Measurements from ENCODE around the gene SIL1.

SIL1 gene

GRCh38 chr5:139133282-139133681 lies 64.9 kb downstream of the SIL1 start:
- H3K9me3 ChIP-seq (ENCODE audit: low read length), result no peaks in the 10 kb centered on the region
- H4K20me1 ChIP-seq (ENCODE audit: insufficient read depth, low read length), result no peaks in the 10 kb centered on the region
- H2AFZ ChIP-seq (ENCODE audit: low read length), result no peak overlapping the region
- no peaks in the 10 kb centered on the region for H3F3A ChIP-seq (ENCODE audit: insufficient read depth, low read length)
- H3K79me2 ChIP-seq (ENCODE audit: insufficient read depth, low read length), result no peaks in the 10 kb centered on the region
- no peaks in the 10 kb centered on the region for H3K27me3 ChIP-seq (ENCODE audit: insufficient read depth, low read length)
- H3K4me2 ChIP-seq (ENCODE audit: low read length), result no peak overlapping the region
- TF ChIP-seq, protein P1, sequence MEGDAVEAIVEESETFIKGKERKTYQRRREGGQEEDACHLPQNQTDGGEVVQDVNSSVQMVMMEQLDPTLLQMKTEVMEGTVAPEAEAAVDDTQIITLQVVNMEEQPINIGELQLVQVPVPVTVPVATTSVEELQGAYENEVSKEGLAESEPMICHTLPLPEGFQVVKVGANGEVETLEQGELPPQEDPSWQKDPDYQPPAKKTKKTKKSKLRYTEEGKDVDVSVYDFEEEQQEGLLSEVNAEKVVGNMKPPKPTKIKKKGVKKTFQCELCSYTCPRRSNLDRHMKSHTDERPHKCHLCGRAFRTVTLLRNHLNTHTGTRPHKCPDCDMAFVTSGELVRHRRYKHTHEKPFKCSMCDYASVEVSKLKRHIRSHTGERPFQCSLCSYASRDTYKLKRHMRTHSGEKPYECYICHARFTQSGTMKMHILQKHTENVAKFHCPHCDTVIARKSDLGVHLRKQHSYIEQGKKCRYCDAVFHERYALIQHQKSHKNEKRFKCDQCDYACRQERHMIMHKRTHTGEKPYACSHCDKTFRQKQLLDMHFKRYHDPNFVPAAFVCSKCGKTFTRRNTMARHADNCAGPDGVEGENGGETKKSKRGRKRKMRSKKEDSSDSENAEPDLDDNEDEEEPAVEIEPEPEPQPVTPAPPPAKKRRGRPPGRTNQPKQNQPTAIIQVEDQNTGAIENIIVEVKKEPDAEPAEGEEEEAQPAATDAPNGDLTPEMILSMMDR (IDR thresholded peaks at IDR 0.05; ENCODE audit: low read length), result no peak
- TF ChIP-seq EZH2 (IDR thresholded peaks at IDR 0.05; ENCODE audit: borderline replicate concordance, low read length), result no peak
- no peak overlapping the region for H3K9ac ChIP-seq (ENCODE audit: low read length)
- no peak overlapping the region for H3K4me3 ChIP-seq (ENCODE audit: low read depth, low read length, poor library complexity, severe bottlenecking)
- H3K4me1 ChIP-seq (ENCODE audit: insufficient read depth, low read length, severe bottlenecking), result no peaks in the 10 kb centered on the region
- no peaks in the 10 kb centered on the region for H3K36me3 ChIP-seq (ENCODE audit: insufficient read depth, low read length)
- H3K9me2 ChIP-seq (ENCODE audit: low read depth, low read length), result no peaks in the 10 kb centered on the region
- no peak overlapping the region for H3K27ac ChIP-seq (ENCODE audit: low read depth, low read length, poor library complexity, severe bottlenecking)

DNA sequence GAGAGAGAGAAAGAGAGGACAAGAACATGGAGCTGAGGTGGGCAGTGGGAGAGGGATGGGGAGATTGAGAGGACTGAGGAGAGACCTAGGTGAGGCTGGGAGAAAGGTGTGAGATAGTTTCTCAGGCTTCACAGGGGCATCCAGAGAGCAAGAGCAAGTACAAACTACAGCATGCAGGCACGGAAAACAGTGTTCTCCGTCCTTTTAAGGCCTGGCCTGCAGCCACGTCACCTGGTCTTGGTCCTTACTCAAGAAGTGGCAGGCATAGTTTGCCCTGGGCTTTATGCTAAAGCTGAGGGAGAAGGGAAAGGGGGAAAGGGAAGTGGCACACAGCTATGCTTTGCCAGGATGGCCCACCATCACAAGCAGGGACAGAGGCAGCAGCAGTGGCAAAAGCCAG lies 65.7 kb downstream of the SIL1 start:
- Histone ChIP-seq H3K9ac (ENCODE audit: low read length) (no peak overlapping the region), H3K27me3 (ENCODE audit: insufficient read depth, low read length) (no peaks in the 10 kb centered on the region), H4K20me1 (ENCODE audit: insufficient read depth, low read length) (no peaks in the 10 kb centered on the region), H3K4me3 (ENCODE audit: low read depth, low read length, poor library complexity, severe bottlenecking) (no peak overlapping the region), H3K4me1 (ENCODE audit: insufficient read depth, low read length, severe bottlenecking) (no peaks in the 10 kb centered on the region), H3F3A (ENCODE audit: insufficient read depth, low read length) (no peaks in the 10 kb centered on the region), H2AFZ (ENCODE audit: low read length) (no peak overlapping the region), H3K36me3 (ENCODE audit: insufficient read depth, low read length) (no peaks in the 10 kb centered on the region), H3K9me3 (ENCODE audit: low read length) (no peaks in the 10 kb centered on the region), H3K9me2 (ENCODE audit: low read depth, low read length) (no peaks in the 10 kb centered on the region), H3K4me2 (ENCODE audit: low read length) (no peak overlapping the region), H3K79me2 (ENCODE audit: insufficient read depth, low read length) (no peaks in the 10 kb centered on the region), H3K27ac (ENCODE audit: low read depth, low read length, poor library complexity, severe bottlenecking) (no peak overlapping the region)
- TF ChIP-seq, protein P1 (IDR thresholded peaks at IDR 0.05; ENCODE audit: low read length), result no peak
- TF ChIP-seq EZH2 (IDR thresholded peaks at IDR 0.05; ENCODE audit: borderline replicate concordance, low read length), result no peak

GRCh38 chr5:139131921-139132432 lies 66.2 kb downstream of the SIL1 start:
- Histone ChIP-seq H4K20me1 (ENCODE audit: insufficient read depth, low read length) (no peaks in the 10 kb centered on the region), H3K4me2 (ENCODE audit: low read length) (no peak overlapping the region), H3K9me2 (ENCODE audit: low read depth, low read length) (no peaks in the 10 kb centered on the region), H3K4me3 (ENCODE audit: low read depth, low read length, poor library complexity, severe bottlenecking) (no peak overlapping the region), H2AFZ (ENCODE audit: low read length) (no peak overlapping the region), H3K36me3 (ENCODE audit: insufficient read depth, low read length) (no peaks in the 10 kb centered on the region), H3K9me3 (ENCODE audit: low read length) (no peaks in the 10 kb centered on the region), H3K4me1 (ENCODE audit: insufficient read depth, low read length, severe bottlenecking) (no peaks in the 10 kb centered on the region), H3F3A (ENCODE audit: insufficient read depth, low read length) (no peaks in the 10 kb centered on the region), H3K27ac (ENCODE audit: low read depth, low read length, poor library complexity, severe bottlenecking) (no peak overlapping the region), H3K79me2 (ENCODE audit: insufficient read depth, low read length) (no peaks in the 10 kb centered on the region), H3K27me3 (ENCODE audit: insufficient read depth, low read length) (no peaks in the 10 kb centered on the region), H3K9ac (ENCODE audit: low read length) (no peak overlapping the region)
- no peak for TF ChIP-seq EZH2 (IDR thresholded peaks at IDR 0.05; ENCODE audit: borderline replicate concordance, low read length)
- TF ChIP-seq, protein P1 (IDR thresholded peaks at IDR 0.05; ENCODE audit: low read length), result no peak

Data from OCI-LY1 (cell line).